IPS-20b (cell line): ENCODE data around the gene PLSCR4.

Experiments
- H3K27ac ChIP-seq: one replicate; pipeline ENCODE4 v1.5.1; 2013; ENCODE audit warnings: low read length
- H3K27me3 ChIP-seq: 2 replicates; pipeline ENCODE4 v1.6.1; 2013; ENCODE audit warnings: mild to moderate bottlenecking, low read length, inconsistent platforms; ENCODE audit not compliant: insufficient read depth
- H3K36me3 ChIP-seq: 2 replicates; pipeline ENCODE4 v1.6.1; 2013; ENCODE audit warnings: low read depth, mild to moderate bottlenecking, inconsistent platforms, low read length, moderate library complexity; ENCODE audit not compliant: insufficient read depth
- H3K4me1 ChIP-seq: 2 replicates; pipeline ENCODE4 v1.6.1; 2013; ENCODE audit warnings: mild to moderate bottlenecking, control low read depth, inconsistent platforms, low read length, moderate library complexity; ENCODE audit not compliant: insufficient read depth
- H3K4me3 ChIP-seq: 2 replicates; pipeline ENCODE4 v1.5.1; 2013; ENCODE audit warnings: mild to moderate bottlenecking, low read length, inconsistent platforms
- H3K9ac ChIP-seq: 2 replicates; pipeline ENCODE4 v1.6.1; 2013; ENCODE audit warnings: low read depth, mild to moderate bottlenecking, inconsistent platforms, low read length, moderate library complexity
- H3K9me3 ChIP-seq: 2 replicates; pipeline ENCODE4 v1.6.1; 2013; ENCODE audit warnings: mild to moderate bottlenecking, low read depth, low read length, inconsistent platforms; ENCODE audit not compliant: insufficient read depth

PLSCR4 gene

GRCh38 chr3:146157325-146158060 lies 93.4 kb downstream of the PLSCR4 start:
- H3K27ac ChIP-seq = no peak overlapping the region
- H3K9ac ChIP-seq = no peak overlapping the region
- H3K4me3 ChIP-seq = no peak overlapping the region
- no peaks in the 10 kb centered on the region for H3K36me3 ChIP-seq
- no peaks in the 10 kb centered on the region for H3K9me3 ChIP-seq
- peaks cover 12% of the 10 kb centered on the region; the same call in 1 of the 2 replicates for H3K27me3 ChIP-seq
- H3K4me1 ChIP-seq = peaks cover 22% of the 10 kb centered on the region

- Histone ChIP-seq H3K27ac (no peak overlapping the region), H3K4me3 (no peak overlapping the region)
Observed at GRCh38 chr3:146156666-146157314, 94.1 kb downstream of the PLSCR4 start.

GRCh38 chr3:146156095-146156494 lies 94.8 kb downstream of the PLSCR4 start:
- H3K36me3 ChIP-seq = no peaks in the 10 kb centered on the region

More at GRCh38 chr3:146156666-146157314, 94.1 kb downstream of the PLSCR4 start:
- Histone ChIP-seq H3K9me3 (no peaks in the 10 kb centered on the region), H3K36me3 (no peaks in the 10 kb centered on the region), H3K9ac (no peak overlapping the region), H3K4me1 (peaks cover 22% of the 10 kb centered on the region), H3K27me3 (peaks cover 5% of the 10 kb centered on the region; the same call in 1 of the 2 replicates)

GRCh38 chr3:146154995-146155394 lies 95.9 kb downstream of the PLSCR4 start:
- Histone ChIP-seq H3K9ac (no peak overlapping the region), H3K9me3 (no peaks in the 10 kb centered on the region), H3K27me3 (no peaks in the 10 kb centered on the region), H3K36me3 (no peaks in the 10 kb centered on the region), H3K4me3 (no peak overlapping the region), H3K4me1 (peaks cover 22% of the 10 kb centered on the region), H3K27ac (no peak overlapping the region)

More at GRCh38 chr3:146156095-146156494, 94.8 kb downstream of the PLSCR4 start:
- Histone ChIP-seq H3K9ac (no peak overlapping the region), H3K27me3 (no peaks in the 10 kb centered on the region), H3K27ac (no peak overlapping the region), H3K4me1 (peaks cover 22% of the 10 kb centered on the region), H3K9me3 (no peaks in the 10 kb centered on the region), H3K4me3 (no peak overlapping the region)

GRCh38 chr3:146154316-146154715 lies 96.6 kb downstream of the PLSCR4 start:
- no peaks in the 10 kb centered on the region for H3K36me3 ChIP-seq
- H3K9me3 ChIP-seq = no peaks in the 10 kb centered on the region
- H3K4me3 ChIP-seq = no peak overlapping the region
- no peak overlapping the region for H3K27ac ChIP-seq
- H3K27me3 ChIP-seq = no peaks in the 10 kb centered on the region
- no peak overlapping the region for H3K9ac ChIP-seq
- peaks cover 15% of the 10 kb centered on the region for H3K4me1 ChIP-seq

GRCh38 chr3:146153429-146153828 lies 97.5 kb downstream of the PLSCR4 start:
- Histone ChIP-seq H3K4me3 (no peak overlapping the region), H3K4me1 (peaks cover 12% of the 10 kb centered on the region), H3K9ac (no peak overlapping the region), H3K27me3 (no peaks in the 10 kb centered on the region), H3K27ac (no peak overlapping the region), H3K36me3 (no peaks in the 10 kb centered on the region), H3K9me3 (no peaks in the 10 kb centered on the region)

- Histone ChIP-seq H3K27ac (no peak overlapping the region), H3K4me1 (peaks cover 12% of the 10 kb centered on the region), H3K9me3 (no peaks in the 10 kb centered on the region)
Observed at GRCh38 chr3:146152834-146153233, 98.1 kb downstream of the PLSCR4 start.

GRCh38 chr3:146148468-146148931 lies 102.4 kb downstream of the PLSCR4 start:
- no peak overlapping the region for H3K9ac ChIP-seq

More at GRCh38 chr3:146152834-146153233, 98.1 kb downstream of the PLSCR4 start:
- no peak overlapping the region for H3K9ac ChIP-seq
- no peak overlapping the region for H3K4me3 ChIP-seq
- no peaks in the 10 kb centered on the region for H3K36me3 ChIP-seq
- no peaks in the 10 kb centered on the region for H3K27me3 ChIP-seq

GRCh38 chr3:146145642-146146041 lies 105.3 kb downstream of the PLSCR4 start:
- no peak overlapping the region for H3K9ac ChIP-seq
- no peak overlapping the region for H3K27ac ChIP-seq
- H3K27me3 ChIP-seq = no peaks in the 10 kb centered on the region
- 0 out of 2 replicates have a peak, but pooled peaks cover 2% of the 10 kb centered on the region for H3K4me1 ChIP-seq
- H3K36me3 ChIP-seq = no peaks in the 10 kb centered on the region
- H3K9me3 ChIP-seq = no peaks in the 10 kb centered on the region
- H3K4me3 ChIP-seq = no peak overlapping the region

More at GRCh38 chr3:146148468-146148931, 102.4 kb downstream of the PLSCR4 start:
- H3K27ac ChIP-seq = no peak overlapping the region
- H3K4me3 ChIP-seq = no peak overlapping the region
- peaks cover 10% of the 10 kb centered on the region; the same call in 1 of the 2 replicates for H3K4me1 ChIP-seq
- H3K27me3 ChIP-seq = no peaks in the 10 kb centered on the region
- no peaks in the 10 kb centered on the region for H3K36me3 ChIP-seq
- H3K9me3 ChIP-seq = no peaks in the 10 kb centered on the region

- Histone ChIP-seq H3K9ac (no peak overlapping the region), H3K4me3 (no peak overlapping the region), H3K9me3 (no peaks in the 10 kb centered on the region), H3K27ac (no peak overlapping the region), H3K27me3 (no peaks in the 10 kb centered on the region), H3K36me3 (no peaks in the 10 kb centered on the region), H3K4me1 (peaks cover 22% of the 10 kb centered on the region)
Observed at GRCh38 chr3:146142757-146143156, 108.1 kb downstream of the PLSCR4 start.
